H1 (cell line): ENCODE results near the gene PHACTR2. TPM values are rescaled to one million over a fixed set of nuclear protein-coding genes. Genes with fewer than 3 reads are reported as not detected.

Experiments
- EZH2 ChIP-seq: fragments of 200-600 bp; sonication (generic); IDR thresholded peaks from 2 replicates; pipeline ENCODE4 v1.7.1; 2012; ENCODE audit warnings: low read depth, mild to moderate bottlenecking, moderate library complexity, low read length, inconsistent platforms; ENCODE audit not compliant: severe bottlenecking
- GABPA ChIP-seq: IDR thresholded peaks from 2 replicates; pipeline ENCODE4 v1.6.1; 2011; ENCODE audit warnings: mild to moderate bottlenecking, low read length, moderate library complexity, borderline replicate concordance; ENCODE audit not compliant: insufficient read depth
- KDM4A ChIP-seq: IDR thresholded peaks from one replicate; pipeline ENCODE4 v1.7.1; 2012; ENCODE audit warnings: low read depth, mild to moderate bottlenecking, moderate library complexity, low read length, inconsistent platforms; ENCODE audit not compliant: severe bottlenecking
- KDM5A ChIP-seq: fragments of 200-600 bp; IDR thresholded peaks from 2 replicates; pipeline ENCODE4 v1.7.1; 2012; ENCODE audit warnings: mild to moderate bottlenecking, low read length, inconsistent platforms, mixed read lengths
- RBBP5 ChIP-seq: IDR thresholded peaks from 2 replicates; pipeline ENCODE4 v1.7.1; 2012; ENCODE audit warnings: low read depth, mild to moderate bottlenecking, inconsistent platforms, low read length, moderate library complexity, borderline replicate concordance
- RNF2 ChIP-seq: fragments of 200-900, 300-1000 bp; sonication (generic); IDR thresholded peaks from 2 replicates; pipeline ENCODE4 v1.7.1; 2016; ENCODE audit warnings: borderline replicate concordance, low read depth, mild to moderate bottlenecking, antibody characterized with exemption, low read length; ENCODE audit not compliant: poor library complexity, severe bottlenecking; ENCODE audit errors: missing control alignments
- SP4 ChIP-seq: IDR thresholded peaks from 2 replicates; pipeline ENCODE4 v1.6.1; 2012; ENCODE audit warnings: low read length, inconsistent platforms
- TBP ChIP-seq: IDR thresholded peaks from 2 replicates; pipeline ENCODE4 v1.6.1; 2011; ENCODE audit warnings: low read depth, low read length, improper control_type of control experiment
- polyA plus RNA-seq, 7 experiments: library from polyadenylated mRNA; depleted of rRNA in 3 of 7; stranded (reverse) in 5 of 7; unstranded in 2 of 7; fragments of >200 nt in 5 of 7; fragments of 200-250 nt in 2 of 7; gene quantifications; 1 replicate in 5 of 7; 2 replicates in 1 of 7; 4 replicates in 1 of 7; pipeline versions ENCODE4 v1.2.1 to v1.2.3, GENCODE V29; 2011 to 2013; ENCODE audit warnings: missing spikeins in 2 of 7, mixed read lengths in 2 of 7
- total RNA-seq: library from RNA; stranded (reverse); fragmentation: NEBNext Ultra II Directional; extraction: Animal tissue kit (Norgen Biotek cat#: 25700); gene quantifications from 2 replicates; pipeline ENCODE4 v1.2.1, GENCODE V29; 2021
- TF ChIP-seq, protein P1 (sequence below): fragments of 300-600 bp; sonication (generic); IDR thresholded peaks from 2 replicates; pipeline ENCODE4 v1.7.1; 2012; ENCODE audit warnings: low read length, moderate library complexity, mild to moderate bottlenecking, inconsistent platforms; ENCODE audit not compliant: insufficient replicate concordance
- TF ChIP-seq, protein P2 (sequence below): IDR thresholded peaks from 2 replicates; pipeline ENCODE4 v1.6.1; 2011; ENCODE audit warnings: low read length, improper control_type of control experiment

The PHACTR2 gene
- total and polyA plus RNA-seq, 2 of the 8 experiments (the other 6 are each of a cell fraction or from before 2014, with no cell fraction given), result 16.9 to 131 TPM

DNA sequence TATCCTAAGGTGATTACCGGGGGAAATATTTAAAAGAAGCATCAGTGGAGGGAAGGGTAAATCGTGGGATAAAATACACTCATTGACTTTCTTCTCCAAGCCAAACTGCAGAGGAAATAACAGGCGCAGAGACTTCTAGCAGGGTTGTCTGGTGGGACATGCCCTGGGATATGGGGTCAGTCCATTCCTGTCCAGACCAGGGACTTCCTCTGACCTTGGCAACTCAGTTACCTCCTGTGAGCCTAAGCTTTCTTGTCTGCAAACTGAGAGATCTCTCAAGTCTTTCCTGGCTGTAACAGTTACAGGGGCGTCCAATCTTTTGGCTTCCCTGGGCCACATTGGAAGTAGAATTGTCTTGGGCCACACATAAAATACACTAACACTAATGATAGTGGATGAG is 21.7 kb upstream of the PHACTR2 start (continued):
- TF ChIP-seq, protein P1, sequence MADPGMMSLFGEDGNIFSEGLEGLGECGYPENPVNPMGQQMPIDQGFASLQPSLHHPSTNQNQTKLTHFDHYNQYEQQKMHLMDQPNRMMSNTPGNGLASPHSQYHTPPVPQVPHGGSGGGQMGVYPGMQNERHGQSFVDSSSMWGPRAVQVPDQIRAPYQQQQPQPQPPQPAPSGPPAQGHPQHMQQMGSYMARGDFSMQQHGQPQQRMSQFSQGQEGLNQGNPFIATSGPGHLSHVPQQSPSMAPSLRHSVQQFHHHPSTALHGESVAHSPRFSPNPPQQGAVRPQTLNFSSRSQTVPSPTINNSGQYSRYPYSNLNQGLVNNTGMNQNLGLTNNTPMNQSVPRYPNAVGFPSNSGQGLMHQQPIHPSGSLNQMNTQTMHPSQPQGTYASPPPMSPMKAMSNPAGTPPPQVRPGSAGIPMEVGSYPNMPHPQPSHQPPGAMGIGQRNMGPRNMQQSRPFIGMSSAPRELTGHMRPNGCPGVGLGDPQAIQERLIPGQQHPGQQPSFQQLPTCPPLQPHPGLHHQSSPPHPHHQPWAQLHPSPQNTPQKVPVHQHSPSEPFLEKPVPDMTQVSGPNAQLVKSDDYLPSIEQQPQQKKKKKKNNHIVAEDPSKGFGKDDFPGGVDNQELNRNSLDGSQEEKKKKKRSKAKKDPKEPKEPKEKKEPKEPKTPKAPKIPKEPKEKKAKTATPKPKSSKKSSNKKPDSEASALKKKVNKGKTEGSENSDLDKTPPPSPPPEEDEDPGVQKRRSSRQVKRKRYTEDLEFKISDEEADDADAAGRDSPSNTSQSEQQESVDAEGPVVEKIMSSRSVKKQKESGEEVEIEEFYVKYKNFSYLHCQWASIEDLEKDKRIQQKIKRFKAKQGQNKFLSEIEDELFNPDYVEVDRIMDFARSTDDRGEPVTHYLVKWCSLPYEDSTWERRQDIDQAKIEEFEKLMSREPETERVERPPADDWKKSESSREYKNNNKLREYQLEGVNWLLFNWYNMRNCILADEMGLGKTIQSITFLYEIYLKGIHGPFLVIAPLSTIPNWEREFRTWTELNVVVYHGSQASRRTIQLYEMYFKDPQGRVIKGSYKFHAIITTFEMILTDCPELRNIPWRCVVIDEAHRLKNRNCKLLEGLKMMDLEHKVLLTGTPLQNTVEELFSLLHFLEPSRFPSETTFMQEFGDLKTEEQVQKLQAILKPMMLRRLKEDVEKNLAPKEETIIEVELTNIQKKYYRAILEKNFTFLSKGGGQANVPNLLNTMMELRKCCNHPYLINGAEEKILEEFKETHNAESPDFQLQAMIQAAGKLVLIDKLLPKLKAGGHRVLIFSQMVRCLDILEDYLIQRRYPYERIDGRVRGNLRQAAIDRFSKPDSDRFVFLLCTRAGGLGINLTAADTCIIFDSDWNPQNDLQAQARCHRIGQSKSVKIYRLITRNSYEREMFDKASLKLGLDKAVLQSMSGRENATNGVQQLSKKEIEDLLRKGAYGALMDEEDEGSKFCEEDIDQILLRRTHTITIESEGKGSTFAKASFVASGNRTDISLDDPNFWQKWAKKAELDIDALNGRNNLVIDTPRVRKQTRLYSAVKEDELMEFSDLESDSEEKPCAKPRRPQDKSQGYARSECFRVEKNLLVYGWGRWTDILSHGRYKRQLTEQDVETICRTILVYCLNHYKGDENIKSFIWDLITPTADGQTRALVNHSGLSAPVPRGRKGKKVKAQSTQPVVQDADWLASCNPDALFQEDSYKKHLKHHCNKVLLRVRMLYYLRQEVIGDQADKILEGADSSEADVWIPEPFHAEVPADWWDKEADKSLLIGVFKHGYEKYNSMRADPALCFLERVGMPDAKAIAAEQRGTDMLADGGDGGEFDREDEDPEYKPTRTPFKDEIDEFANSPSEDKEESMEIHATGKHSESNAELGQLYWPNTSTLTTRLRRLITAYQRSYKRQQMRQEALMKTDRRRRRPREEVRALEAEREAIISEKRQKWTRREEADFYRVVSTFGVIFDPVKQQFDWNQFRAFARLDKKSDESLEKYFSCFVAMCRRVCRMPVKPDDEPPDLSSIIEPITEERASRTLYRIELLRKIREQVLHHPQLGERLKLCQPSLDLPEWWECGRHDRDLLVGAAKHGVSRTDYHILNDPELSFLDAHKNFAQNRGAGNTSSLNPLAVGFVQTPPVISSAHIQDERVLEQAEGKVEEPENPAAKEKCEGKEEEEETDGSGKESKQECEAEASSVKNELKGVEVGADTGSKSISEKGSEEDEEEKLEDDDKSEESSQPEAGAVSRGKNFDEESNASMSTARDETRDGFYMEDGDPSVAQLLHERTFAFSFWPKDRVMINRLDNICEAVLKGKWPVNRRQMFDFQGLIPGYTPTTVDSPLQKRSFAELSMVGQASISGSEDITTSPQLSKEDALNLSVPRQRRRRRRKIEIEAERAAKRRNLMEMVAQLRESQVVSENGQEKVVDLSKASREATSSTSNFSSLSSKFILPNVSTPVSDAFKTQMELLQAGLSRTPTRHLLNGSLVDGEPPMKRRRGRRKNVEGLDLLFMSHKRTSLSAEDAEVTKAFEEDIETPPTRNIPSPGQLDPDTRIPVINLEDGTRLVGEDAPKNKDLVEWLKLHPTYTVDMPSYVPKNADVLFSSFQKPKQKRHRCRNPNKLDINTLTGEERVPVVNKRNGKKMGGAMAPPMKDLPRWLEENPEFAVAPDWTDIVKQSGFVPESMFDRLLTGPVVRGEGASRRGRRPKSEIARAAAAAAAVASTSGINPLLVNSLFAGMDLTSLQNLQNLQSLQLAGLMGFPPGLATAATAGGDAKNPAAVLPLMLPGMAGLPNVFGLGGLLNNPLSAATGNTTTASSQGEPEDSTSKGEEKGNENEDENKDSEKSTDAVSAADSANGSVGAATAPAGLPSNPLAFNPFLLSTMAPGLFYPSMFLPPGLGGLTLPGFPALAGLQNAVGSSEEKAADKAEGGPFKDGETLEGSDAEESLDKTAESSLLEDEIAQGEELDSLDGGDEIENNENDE, result no peak
- no peak for TF ChIP-seq EZH2
- TF ChIP-seq, protein P2, sequence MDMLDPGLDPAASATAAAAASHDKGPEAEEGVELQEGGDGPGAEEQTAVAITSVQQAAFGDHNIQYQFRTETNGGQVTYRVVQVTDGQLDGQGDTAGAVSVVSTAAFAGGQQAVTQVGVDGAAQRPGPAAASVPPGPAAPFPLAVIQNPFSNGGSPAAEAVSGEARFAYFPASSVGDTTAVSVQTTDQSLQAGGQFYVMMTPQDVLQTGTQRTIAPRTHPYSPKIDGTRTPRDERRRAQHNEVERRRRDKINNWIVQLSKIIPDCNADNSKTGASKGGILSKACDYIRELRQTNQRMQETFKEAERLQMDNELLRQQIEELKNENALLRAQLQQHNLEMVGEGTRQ, result no peak
- TF ChIP-seq RNF2, result no peak
- TF ChIP-seq TBP, result no peak
- TF ChIP-seq GABPA, result no peak
- no peak for TF ChIP-seq RBBP5
- TF ChIP-seq KDM4A, result no peak
- TF ChIP-seq SP4, result no peak
- no peak for TF ChIP-seq KDM5A
